Vagina (tissue), 2 donors: Measurements from ENCODE around the gene ARG2. TPM values are rescaled to one million over a fixed set of nuclear protein-coding genes. Genes with fewer than 3 reads are reported as not detected.

Experiments used
- DNase-seq, 2 donors: peaks; one replicate each; pipeline ENCODE4 v3.0.0-alpha.2; 2017; ENCODE audit errors: extremely low spot score in 2 of 2
- H3K27ac ChIP-seq: fragments of 200-600 bp; sonication (generic); one replicate; pipeline ENCODE4 v1.5.1; 2019
- H3K27me3 ChIP-seq: fragments of 200-600 bp; sonication (generic); one replicate; pipeline ENCODE4 v1.5.1; 2019
- H3K36me3 ChIP-seq, 2 donors: fragments of 200-600 bp; sonication (generic); one replicate each; pipeline ENCODE4 v1.5.1; 2017 to 2019
- H3K4me1 ChIP-seq: fragments of 200-600 bp; sonication (generic); one replicate; pipeline ENCODE4 v1.5.1; 2019
- H3K4me3 ChIP-seq, 2 donors: fragments of 200-600 bp; sonication (generic); 1 replicate in 1 of 2; 2 replicates in 1 of 2; pipeline ENCODE4 v1.5.1; 2016 to 2019
- H3K9me3 ChIP-seq: fragments of 200-600 bp; sonication (generic); one replicate; pipeline ENCODE4 v1.5.1; 2019
- POLR2A ChIP-seq, 2 donors: fragments of 450-650 bp; IDR thresholded peaks; one replicate each; pipeline ENCODE4 v1.6.1; 2017; ENCODE audit warnings: antibody characterized with exemption in 2 of 2, mild to moderate bottlenecking in 2 of 2, moderate library complexity in 2 of 2
- POLR2AphosphoS5 ChIP-seq, 2 donors: sonication (generic); formaldehyde crosslinking; IDR thresholded peaks; one replicate each; pipeline ENCODE4 v1.9.0; 2017; ENCODE audit warnings: antibody characterized with exemption in 2 of 2, mild to moderate bottlenecking in 2 of 2, low read depth in 1 of 2; ENCODE audit not compliant: insufficient read depth in 1 of 2
- intact Hi-C: fragments of 100-400 bp; cut with DNase I; formaldehyde crosslinking; loops from one replicate; pipeline ENCODE4 v1.15.1; 2023
- total RNA-seq: library from RNA; depleted of rRNA; stranded (reverse); fragments of >200 nt; gene quantifications from one replicate; pipeline ENCODE4 v1.2.3, GENCODE V29; 2016
- TF ChIP-seq, protein P1 (sequence below), 3 experiments: fragments of 450-650 bp in 2 of 3; fragments of 200-600 bp in 1 of 3; sonication (generic) in 1 of 3; IDR thresholded peaks; one replicate each; pipeline ENCODE4 v1.5.1; 2017 to 2019; ENCODE audit warnings: antibody characterized with exemption in 3 of 3, mild to moderate bottlenecking in 2 of 3, moderate library complexity in 2 of 3

The ARG2 gene
- total RNA-seq, 1 donor from 2014 or later, result 14.2 TPM

GRCh38 chr14:67633451-67634147 lies 13.9 kb downstream of the ARG2 start:
- Histone ChIP-seq H3K27me3 (no peaks in the 10 kb centered on the region), H3K27ac (no peak overlapping the region), H3K4me1 (no peaks in the 10 kb centered on the region), H3K9me3 (no peaks in the 10 kb centered on the region), H3K36me3 (no peaks in the 10 kb centered on the region), H3K4me3 (no peak overlapping the region)
- no peak for DNase-seq
- no peak for TF ChIP-seq POLR2A (IDR thresholded peaks at IDR 0.05)
- intact Hi-C loops, result no loop called here

DNA sequence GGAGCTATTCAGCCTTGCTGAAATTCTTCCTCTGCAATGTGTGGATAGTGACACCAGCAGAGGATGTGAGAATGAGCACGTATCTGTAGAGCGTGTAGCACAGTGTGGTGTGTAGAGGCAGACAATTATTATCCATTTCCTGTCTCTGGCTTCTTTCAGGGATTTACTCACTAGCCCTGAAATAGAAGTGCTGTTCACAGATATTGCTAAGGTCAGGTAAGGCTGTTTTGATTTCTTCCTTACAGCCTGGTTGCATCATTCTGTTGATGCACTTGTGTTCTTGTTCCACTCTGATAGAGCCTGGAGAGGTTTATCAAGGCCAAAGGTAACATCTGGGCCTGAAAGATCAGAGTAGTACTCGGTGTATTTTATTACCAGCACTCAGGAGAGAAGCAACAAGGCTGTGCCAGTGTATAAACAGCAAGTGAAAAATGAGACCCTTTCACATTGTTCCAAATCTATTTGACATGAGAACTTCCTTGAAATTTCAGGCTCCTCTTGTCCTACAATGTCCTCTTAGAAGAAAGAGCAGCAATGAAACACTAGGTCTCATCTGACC lies 16.7 kb downstream of the ARG2 start:
- H3K27me3 ChIP-seq, result no peaks in the 10 kb centered on the region
- H3K4me3 ChIP-seq, result no peak overlapping the region
- no peak for DNase-seq
- H3K9me3 ChIP-seq, result no peaks in the 10 kb centered on the region
- TF ChIP-seq, protein P1, sequence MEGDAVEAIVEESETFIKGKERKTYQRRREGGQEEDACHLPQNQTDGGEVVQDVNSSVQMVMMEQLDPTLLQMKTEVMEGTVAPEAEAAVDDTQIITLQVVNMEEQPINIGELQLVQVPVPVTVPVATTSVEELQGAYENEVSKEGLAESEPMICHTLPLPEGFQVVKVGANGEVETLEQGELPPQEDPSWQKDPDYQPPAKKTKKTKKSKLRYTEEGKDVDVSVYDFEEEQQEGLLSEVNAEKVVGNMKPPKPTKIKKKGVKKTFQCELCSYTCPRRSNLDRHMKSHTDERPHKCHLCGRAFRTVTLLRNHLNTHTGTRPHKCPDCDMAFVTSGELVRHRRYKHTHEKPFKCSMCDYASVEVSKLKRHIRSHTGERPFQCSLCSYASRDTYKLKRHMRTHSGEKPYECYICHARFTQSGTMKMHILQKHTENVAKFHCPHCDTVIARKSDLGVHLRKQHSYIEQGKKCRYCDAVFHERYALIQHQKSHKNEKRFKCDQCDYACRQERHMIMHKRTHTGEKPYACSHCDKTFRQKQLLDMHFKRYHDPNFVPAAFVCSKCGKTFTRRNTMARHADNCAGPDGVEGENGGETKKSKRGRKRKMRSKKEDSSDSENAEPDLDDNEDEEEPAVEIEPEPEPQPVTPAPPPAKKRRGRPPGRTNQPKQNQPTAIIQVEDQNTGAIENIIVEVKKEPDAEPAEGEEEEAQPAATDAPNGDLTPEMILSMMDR (IDR thresholded peaks at IDR 0.05), result no peak
- TF ChIP-seq POLR2AphosphoS5 (IDR thresholded peaks at IDR 0.05; ENCODE audit: insufficient read depth in 1 of 2, low read depth in 1 of 2) (no peak), POLR2A (IDR thresholded peaks at IDR 0.05) (no peak)
- no peaks in the 10 kb centered on the region for H3K4me1 ChIP-seq
- intact Hi-C loops, result no loop called here
- H3K27ac ChIP-seq, result no peak overlapping the region
- H3K36me3 ChIP-seq, result no peaks in the 10 kb centered on the region

GRCh38 chr14:67638642-67639041 lies 18.9 kb downstream of the ARG2 start:
- H3K4me3 ChIP-seq, result no peak overlapping the region
- TF ChIP-seq, protein P1 (IDR thresholded peaks at IDR 0.05), result no peak
- TF ChIP-seq POLR2A (IDR thresholded peaks at IDR 0.05), result no peak
- no peak for TF ChIP-seq POLR2AphosphoS5 (IDR thresholded peaks at IDR 0.05; ENCODE audit: insufficient read depth in 1 of 2, low read depth in 1 of 2)
- DNase-seq, result no peak
- H3K9me3 ChIP-seq, result no peaks in the 10 kb centered on the region
- H3K27ac ChIP-seq, result no peak overlapping the region
- intact Hi-C loops, result no loop called here
- H3K27me3 ChIP-seq, result no peaks in the 10 kb centered on the region
- no peaks in the 10 kb centered on the region for H3K4me1 ChIP-seq
- H3K36me3 ChIP-seq, result no peaks in the 10 kb centered on the region

DNA sequence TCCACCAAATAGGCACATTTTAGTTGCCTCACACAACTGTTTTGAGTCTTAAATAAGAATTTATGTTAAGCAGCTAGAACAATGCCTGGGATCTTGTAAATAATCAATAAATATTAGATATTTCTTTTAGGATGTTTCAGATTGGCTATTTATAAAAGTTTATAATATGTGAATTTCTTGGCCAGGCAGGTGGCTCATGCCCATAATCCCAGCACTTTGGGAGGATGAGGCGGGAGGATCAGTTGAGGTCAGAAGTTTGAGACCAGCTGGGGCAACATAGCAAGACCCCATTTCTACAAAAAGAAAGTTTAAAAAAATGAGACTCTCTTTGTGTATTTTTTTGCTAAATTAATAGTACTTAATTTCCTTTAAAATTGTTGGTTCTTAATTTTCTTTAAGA lies 21.8 kb downstream of the ARG2 start:
- intact Hi-C loops, result no loop called here
- Histone ChIP-seq H3K27me3 (no peaks in the 10 kb centered on the region), H3K36me3 (peaks cover 0 to 3% of the 10 kb centered on the region in 2 donors), H3K4me3 (no peak overlapping the region), H3K9me3 (no peaks in the 10 kb centered on the region), H3K27ac (no peak overlapping the region), H3K4me1 (no peaks in the 10 kb centered on the region)
- TF ChIP-seq POLR2AphosphoS5 (IDR thresholded peaks at IDR 0.05; ENCODE audit: insufficient read depth in 1 of 2, low read depth in 1 of 2) (no peak), POLR2A (IDR thresholded peaks at IDR 0.05) (no peak)
- TF ChIP-seq, protein P1 (IDR thresholded peaks at IDR 0.05), result no peak
- no peak for DNase-seq

DNA sequence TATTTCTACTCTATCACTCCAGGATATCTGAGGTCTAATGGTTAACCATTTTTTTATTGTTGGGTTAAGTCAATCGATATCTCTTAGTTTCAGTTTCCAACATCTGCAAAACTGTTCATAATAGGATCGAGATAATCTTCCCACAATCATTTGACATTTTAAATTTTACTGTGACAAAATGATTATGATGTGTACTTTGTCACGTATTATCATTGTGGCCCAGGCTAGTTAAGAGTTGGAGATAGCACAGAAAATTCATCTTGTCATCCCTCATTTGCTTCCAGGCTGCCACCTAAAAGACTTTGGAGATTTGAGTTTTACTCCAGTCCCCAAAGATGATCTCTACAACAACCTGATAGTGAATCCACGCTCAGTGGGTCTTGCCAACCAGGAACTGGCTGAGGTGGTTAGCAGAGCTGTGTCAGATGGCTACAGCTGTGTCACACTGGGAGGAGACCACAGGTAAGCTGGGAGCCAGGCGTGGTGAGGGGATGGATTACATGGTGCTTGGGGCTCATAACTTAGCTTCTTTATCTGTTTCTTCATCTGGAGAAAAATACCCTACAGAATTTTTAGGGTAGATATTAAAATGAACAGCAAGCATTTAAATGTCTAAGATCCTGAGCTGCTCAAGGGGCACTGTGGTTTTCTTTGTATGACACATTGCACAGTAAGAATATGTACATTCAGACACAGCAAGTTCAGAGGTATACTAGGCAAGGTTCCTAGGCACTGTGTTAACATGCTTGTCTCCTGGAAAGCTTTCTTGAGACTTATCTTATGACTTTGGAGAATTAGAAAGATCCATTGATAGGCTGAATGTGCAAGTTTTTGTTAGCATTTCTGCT lies 22.4 kb downstream of the ARG2 start:
- no peak for TF ChIP-seq POLR2AphosphoS5 (IDR thresholded peaks at IDR 0.05; ENCODE audit: insufficient read depth in 1 of 2, low read depth in 1 of 2)
- TF ChIP-seq, protein P1 (IDR thresholded peaks at IDR 0.05), result no peak
- no peak for TF ChIP-seq POLR2A (IDR thresholded peaks at IDR 0.05)
- H3K4me1 ChIP-seq, result no peaks in the 10 kb centered on the region
- no peaks in the 10 kb centered on the region for H3K9me3 ChIP-seq
- no peaks in the 10 kb centered on the region for H3K27me3 ChIP-seq
- intact Hi-C loops, result no loop called here
- H3K36me3 ChIP-seq, result peaks cover 0 to 4% of the 10 kb centered on the region in 2 donors
- no peak overlapping the region for H3K4me3 ChIP-seq
- DNase-seq, result no peak
- no peak overlapping the region for H3K27ac ChIP-seq
